ENCODE results near the gene RABEP1.
A peak's percentile ranks its signal among the peaks of the same experiment; 100 is the strongest.
"Not testable (repeated sequence)": the region's sequence is repeated elsewhere in the genome, so short reads cannot be mapped to it uniquely, and the experiment has no call there.

Gene RABEP1

GRCh38 chr17:5429191-5429887 lies 147.3 kb downstream of the RABEP1 start:
- Histone ChIP-seq H3K27me3 (ENCODE audit: control insufficient read depth, insufficient read depth, low read length) (no peaks in the 10 kb centered on the region), H3K4me1 (no peaks in the 10 kb centered on the region), H3K9me3 (ENCODE audit: control insufficient read depth, low read length) (no peaks in the 10 kb centered on the region), H3K4me3 (ENCODE audit: low read depth, low read length) (no peak overlapping the region), H3K27ac (no peak overlapping the region), H3K9ac (no peak overlapping the region), H3K4me2 (ENCODE audit: low read length) (no peak overlapping the region), H3K79me2 (peaks cover 7% of the 10 kb centered on the region), H2AFZ (no peak overlapping the region), H3K36me3 (ENCODE audit: control insufficient read depth, insufficient read depth, low read length) (no peaks in the 10 kb centered on the region)
- TF ChIP-seq, protein P1, sequence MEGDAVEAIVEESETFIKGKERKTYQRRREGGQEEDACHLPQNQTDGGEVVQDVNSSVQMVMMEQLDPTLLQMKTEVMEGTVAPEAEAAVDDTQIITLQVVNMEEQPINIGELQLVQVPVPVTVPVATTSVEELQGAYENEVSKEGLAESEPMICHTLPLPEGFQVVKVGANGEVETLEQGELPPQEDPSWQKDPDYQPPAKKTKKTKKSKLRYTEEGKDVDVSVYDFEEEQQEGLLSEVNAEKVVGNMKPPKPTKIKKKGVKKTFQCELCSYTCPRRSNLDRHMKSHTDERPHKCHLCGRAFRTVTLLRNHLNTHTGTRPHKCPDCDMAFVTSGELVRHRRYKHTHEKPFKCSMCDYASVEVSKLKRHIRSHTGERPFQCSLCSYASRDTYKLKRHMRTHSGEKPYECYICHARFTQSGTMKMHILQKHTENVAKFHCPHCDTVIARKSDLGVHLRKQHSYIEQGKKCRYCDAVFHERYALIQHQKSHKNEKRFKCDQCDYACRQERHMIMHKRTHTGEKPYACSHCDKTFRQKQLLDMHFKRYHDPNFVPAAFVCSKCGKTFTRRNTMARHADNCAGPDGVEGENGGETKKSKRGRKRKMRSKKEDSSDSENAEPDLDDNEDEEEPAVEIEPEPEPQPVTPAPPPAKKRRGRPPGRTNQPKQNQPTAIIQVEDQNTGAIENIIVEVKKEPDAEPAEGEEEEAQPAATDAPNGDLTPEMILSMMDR (IDR thresholded peaks at IDR 0.05), result no peak

DNA sequence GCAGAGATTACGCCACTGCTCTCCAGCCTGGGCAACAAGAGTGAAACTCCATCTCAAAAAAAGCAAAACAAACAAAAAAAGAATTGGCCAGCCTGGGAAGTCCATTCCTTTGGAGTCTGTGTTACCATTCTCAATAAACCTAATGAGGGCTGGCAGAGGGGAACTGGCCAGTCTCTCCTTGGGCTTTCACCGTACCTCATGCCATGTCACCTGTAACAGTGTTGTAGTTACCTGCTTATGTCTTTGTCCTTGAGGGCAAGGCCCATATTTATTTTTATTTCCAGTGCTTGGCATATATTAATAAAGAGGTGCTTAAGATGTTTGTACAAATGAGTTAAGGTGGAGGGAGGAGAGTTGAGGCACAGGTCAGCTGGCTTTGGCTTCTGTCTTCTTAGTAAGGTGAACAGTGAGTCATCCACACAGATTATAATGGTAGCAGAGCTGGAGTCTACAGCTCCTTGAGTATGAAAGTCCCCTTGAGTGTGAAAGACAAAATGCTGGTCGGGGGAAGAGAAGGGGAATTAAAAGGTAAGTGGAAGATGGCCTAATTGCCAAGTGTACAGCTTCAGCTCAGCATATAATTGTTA lies 148.4 kb downstream of the RABEP1 start:
- Histone ChIP-seq H3K79me2 (peaks cover 7% of the 10 kb centered on the region), H3K4me2 (ENCODE audit: low read length) (no peak overlapping the region), H3K27ac (no peak overlapping the region), H3K4me3 (ENCODE audit: low read depth, low read length) (no peak overlapping the region), H3K9me3 (ENCODE audit: control insufficient read depth, low read length) (no peaks in the 10 kb centered on the region), H2AFZ (no peak overlapping the region), H3K27me3 (ENCODE audit: control insufficient read depth, insufficient read depth, low read length) (no peaks in the 10 kb centered on the region), H3K36me3 (ENCODE audit: control insufficient read depth, insufficient read depth, low read length) (no peaks in the 10 kb centered on the region), H3K4me1 (no peaks in the 10 kb centered on the region), H3K9ac (no peak overlapping the region)
- TF ChIP-seq, protein P1 (IDR thresholded peaks at IDR 0.05), result no peak

GRCh38 chr17:5431234-5431633 lies 149.2 kb downstream of the RABEP1 start:
- not testable (repeated sequence) for H3K27me3 ChIP-seq (ENCODE audit: control insufficient read depth, insufficient read depth, low read length); H3K9ac ChIP-seq; H3K4me2 ChIP-seq (ENCODE audit: low read length); H3K9me3 ChIP-seq (ENCODE audit: control insufficient read depth, low read length); H3K4me1 ChIP-seq; H3K27ac ChIP-seq; H3K36me3 ChIP-seq (ENCODE audit: control insufficient read depth, insufficient read depth, low read length); H3K4me3 ChIP-seq (ENCODE audit: low read depth, low read length); H2AFZ ChIP-seq; H3K79me2 ChIP-seq

GRCh38 chr17:5431949-5432556 lies 150.0 kb downstream of the RABEP1 start:
- Histone ChIP-seq H3K36me3 (ENCODE audit: control insufficient read depth, insufficient read depth, low read length) (no peaks in the 10 kb centered on the region), H2AFZ (no peak overlapping the region), H3K4me1 (no peaks in the 10 kb centered on the region), H3K4me2 (ENCODE audit: low read length) (no peak overlapping the region), H3K27ac (no peak overlapping the region), H3K4me3 (ENCODE audit: low read depth, low read length) (no peak overlapping the region), H3K79me2 (peaks cover 7% of the 10 kb centered on the region), H3K9me3 (ENCODE audit: control insufficient read depth, low read length) (no peaks in the 10 kb centered on the region), H3K9ac (no peak overlapping the region), H3K27me3 (ENCODE audit: control insufficient read depth, insufficient read depth, low read length) (no peaks in the 10 kb centered on the region)
- TF ChIP-seq, protein P1 (IDR thresholded peaks at IDR 0.05), result no peak

- Histone ChIP-seq H2AFZ (no peak overlapping the region), H3K9me3 (ENCODE audit: control insufficient read depth, low read length) (no peaks in the 10 kb centered on the region), H3K79me2 (peaks cover 6% of the 10 kb centered on the region), H3K4me1 (peaks cover 5% of the 10 kb centered on the region), H3K27ac (peak overlapping the region; percentile 21), H3K4me2 (ENCODE audit: low read length) (peak overlapping the region; percentile 34), H3K4me3 (ENCODE audit: low read depth, low read length) (no peak overlapping the region), H3K27me3 (ENCODE audit: control insufficient read depth, insufficient read depth, low read length) (no peaks in the 10 kb centered on the region), H3K36me3 (ENCODE audit: control insufficient read depth, insufficient read depth, low read length) (no peaks in the 10 kb centered on the region), H3K9ac (no peak overlapping the region)
- TF ChIP-seq, protein P1 (IDR thresholded peaks at IDR 0.05), result no peak
Observed at GRCh38 chr17:5434984-5435383, 152.9 kb downstream of the RABEP1 start.
